GM10266 (cell line): Measurements from ENCODE around the gene UBE2Q2.
A peak's percentile ranks its signal among the peaks of the same experiment; 100 is the strongest.
"Not testable (repeated sequence)": the region's sequence is repeated elsewhere in the genome, so short reads cannot be mapped to it uniquely, and the experiment has no call there.

Experiments
- DNase-seq: peaks from one replicate; pipeline ENCODE4 v3.0.0; 2012; ENCODE audit errors: extremely low spot score
- TF ChIP-seq, protein P1 (sequence below): IDR thresholded peaks from 2 replicates; pipeline ENCODE4 v1.5.1; 2012; ENCODE audit warnings: mild to moderate bottlenecking, low read depth; ENCODE audit not compliant: control insufficient read depth, insufficient read depth; ENCODE audit errors: missing control alignments

The UBE2Q2 gene

DNA sequence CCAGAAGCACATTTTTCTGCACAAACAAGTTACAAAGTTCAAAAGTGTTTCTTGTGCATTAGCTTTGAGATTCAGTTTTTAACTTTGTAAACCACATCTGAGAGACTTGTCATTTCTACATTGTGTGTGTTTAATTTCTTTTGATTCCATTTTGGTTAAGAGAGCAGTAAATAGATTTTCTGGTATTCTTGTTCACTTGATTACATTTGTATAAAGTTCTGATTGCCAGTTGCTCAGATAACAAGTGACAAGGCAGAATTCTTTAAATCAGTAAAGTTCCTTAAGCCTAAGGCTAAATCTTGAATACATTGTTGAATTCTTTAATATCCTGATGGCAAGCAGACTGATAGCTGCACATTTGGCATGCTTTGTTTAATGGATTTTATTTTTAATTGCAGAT is 57.3 kb downstream of the UBE2Q2 start:
- TF ChIP-seq, protein P1, sequence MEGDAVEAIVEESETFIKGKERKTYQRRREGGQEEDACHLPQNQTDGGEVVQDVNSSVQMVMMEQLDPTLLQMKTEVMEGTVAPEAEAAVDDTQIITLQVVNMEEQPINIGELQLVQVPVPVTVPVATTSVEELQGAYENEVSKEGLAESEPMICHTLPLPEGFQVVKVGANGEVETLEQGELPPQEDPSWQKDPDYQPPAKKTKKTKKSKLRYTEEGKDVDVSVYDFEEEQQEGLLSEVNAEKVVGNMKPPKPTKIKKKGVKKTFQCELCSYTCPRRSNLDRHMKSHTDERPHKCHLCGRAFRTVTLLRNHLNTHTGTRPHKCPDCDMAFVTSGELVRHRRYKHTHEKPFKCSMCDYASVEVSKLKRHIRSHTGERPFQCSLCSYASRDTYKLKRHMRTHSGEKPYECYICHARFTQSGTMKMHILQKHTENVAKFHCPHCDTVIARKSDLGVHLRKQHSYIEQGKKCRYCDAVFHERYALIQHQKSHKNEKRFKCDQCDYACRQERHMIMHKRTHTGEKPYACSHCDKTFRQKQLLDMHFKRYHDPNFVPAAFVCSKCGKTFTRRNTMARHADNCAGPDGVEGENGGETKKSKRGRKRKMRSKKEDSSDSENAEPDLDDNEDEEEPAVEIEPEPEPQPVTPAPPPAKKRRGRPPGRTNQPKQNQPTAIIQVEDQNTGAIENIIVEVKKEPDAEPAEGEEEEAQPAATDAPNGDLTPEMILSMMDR: no peak
- DNase-seq: no peak

DNA sequence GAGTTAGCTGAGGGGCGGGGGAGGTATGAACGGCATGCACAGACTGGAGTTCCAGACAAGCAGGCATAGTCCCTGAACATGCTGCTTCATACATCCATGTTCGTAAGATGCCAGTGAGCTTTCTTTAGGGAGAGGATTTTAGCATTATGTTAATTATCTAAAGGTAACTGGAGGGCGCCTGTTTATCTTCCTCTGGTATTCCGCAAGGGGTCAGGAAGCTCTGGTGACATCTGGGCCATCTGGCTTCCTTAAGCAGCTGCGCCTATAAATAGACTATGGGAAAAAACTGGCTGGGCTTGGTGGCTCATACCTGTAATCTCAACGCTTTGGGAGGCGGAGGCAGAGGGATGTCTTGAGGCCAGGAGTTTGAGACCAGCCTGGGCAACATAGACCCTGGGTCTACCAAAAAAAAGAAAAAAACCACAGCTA is 58.9 kb downstream of the UBE2Q2 start:
- DNase-seq: no peak
- TF ChIP-seq, protein P1: no peak

DNA sequence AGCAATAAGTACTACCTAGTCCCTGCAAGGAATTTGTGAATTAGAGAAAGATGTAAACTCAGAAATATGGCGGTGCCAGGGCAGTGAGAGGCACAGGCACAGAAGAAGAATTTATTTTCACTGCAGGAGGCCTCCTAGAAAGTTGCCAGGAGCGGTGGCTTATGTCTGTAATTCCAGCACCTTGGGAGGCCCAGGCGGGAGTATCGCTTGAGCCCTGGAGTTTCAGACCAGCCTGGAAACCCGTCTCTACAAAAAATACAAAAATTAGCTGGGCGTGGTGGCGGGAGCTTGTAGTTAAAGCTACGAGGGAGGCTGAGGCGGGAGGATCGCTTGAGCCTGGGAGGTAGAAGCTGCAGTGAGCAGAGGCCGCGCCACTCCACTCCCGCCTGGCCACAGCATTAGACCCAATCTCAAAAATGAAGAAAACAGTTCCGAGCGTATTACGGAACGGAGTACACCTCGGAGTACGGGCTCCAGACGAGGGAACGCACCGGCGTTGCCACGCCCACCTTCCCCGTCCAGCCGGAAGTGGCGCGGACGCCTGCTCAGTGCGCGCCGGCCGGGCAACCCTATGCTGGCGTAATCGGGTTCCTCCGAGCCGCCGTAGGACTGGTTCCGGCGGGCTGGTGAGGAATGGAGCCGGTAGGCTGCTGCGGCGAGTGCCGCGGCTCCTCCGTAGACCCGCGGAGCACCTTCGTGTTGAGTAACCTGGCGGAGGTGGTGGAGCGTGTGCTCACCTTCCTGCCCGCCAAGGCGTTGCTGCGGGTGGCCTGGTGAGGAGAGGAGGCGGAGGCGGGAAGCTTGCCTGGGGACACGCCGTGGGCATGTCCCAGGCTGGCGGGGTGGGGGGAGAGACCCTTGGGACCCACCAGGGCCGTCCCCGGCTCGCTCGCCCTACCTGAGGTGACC is 60.3 kb downstream of the UBE2Q2 start, which contains the start of gene FBXO22:
Gene FBXO22 (plus strand): TSS at position 548 of the 909 bp plus-strand sequence. CDS start 86 bp downstream, at position 634.
- peak; percentile 81 for DNase-seq
- TF ChIP-seq, protein P1: no peak

DNA sequence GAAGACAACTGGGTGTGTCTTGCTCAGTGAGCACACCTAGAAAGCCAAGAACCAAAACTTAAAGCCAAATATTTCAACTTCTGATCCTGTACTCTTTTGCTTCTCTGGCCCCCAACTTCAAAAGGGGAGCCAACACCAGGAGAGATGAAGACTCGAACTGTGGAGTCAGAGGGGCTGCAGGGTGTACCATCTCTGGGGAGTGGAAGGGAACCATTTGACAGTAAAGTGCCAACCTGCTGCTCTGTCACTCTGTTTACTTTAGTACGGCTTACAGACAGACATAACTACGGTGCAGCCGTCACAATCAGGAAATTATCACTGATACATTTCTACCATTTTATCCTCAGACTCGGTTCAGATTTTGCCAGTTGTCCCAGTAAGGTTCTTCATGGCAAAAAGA is 62.0 kb downstream of the UBE2Q2 start:
- TF ChIP-seq, protein P1: no peak
- no peak for DNase-seq

DNA sequence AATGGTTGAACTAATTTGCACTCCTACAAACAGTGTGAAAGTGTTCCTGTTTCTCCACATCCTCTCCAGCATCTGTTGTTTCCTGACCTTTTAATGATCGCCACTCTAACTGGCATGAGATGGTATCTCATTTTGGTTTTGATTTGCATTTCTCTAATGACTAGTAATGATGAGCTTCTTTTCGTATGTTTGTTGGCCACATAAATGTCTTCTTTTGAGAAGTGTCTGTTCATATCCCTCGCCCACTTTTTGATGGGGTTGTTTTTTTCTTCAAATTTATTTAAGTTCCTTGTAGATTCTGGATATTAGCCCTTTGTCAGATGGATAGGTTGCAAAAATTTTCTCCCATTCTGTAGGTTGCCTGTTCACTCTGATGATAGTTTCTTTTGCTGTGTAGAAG is 67.1 kb downstream of the UBE2Q2 start:
- not testable (repeated sequence) for DNase-seq

DNA sequence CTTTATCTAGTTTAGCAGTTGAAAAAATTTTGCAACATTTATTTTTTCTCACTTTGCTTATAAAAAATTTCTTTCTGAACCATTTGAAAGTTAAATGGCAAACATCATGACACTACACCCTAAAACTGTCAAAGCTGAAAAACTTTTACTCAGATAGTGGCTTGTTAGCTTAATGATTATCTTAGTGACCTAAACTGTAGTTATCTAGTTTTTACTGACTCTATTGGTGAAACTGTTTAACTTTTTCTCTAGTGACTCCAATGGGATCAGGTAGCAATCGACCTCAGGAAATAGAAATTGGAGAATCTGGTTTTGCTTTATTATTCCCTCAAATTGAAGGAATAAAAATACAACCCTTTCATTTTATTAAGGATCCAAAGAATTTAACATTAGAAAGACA is 73.7 kb downstream of the UBE2Q2 start:
- no peak for DNase-seq
- TF ChIP-seq, protein P1: no peak

DNA sequence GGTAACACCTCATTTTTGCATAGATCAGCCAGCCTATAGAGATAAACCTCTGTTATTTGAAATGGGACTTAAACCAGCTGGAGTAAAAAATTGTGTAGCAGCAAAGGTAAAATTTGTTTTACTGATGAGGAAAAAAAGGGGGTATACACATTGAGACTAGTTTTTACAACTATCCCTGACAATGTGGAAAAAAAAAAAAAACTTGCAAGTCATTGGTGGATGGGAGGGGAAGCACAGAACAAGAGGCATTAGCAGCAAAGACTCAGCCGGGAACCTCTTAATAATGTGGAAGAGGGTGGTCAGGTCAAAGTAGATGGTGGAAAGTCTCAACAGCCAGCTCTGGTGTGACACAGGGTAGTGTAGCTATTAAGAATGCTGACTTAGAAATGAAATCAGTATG is 74.9 kb downstream of the UBE2Q2 start:
- TF ChIP-seq, protein P1: no peak
- no peak for DNase-seq
